NCI-H345 treated with DMSO at 0.1 percent for 48 hours (cell line): Measurements from ENCODE around the gene SLC29A4.
"Not testable (repeated sequence)": the region's sequence is repeated elsewhere in the genome, so short reads cannot be mapped to it uniquely, and the experiment has no call there.

Experiments used
- DNase-seq: peaks from one replicate; lab custom pipeline; 2025; ENCODE audit not compliant: unreplicated experiment; lab: John Stamatoyannopoulos, UW

Gene SLC29A4

GRCh38 chr7:5295039-5296014 lies 12.6 kb downstream of the SLC29A4 start:
- no peak for DNase-seq

- no peak for DNase-seq
Observed at GRCh38 chr7:5296015-5296610, 13.4 kb downstream of the SLC29A4 start.

DNA sequence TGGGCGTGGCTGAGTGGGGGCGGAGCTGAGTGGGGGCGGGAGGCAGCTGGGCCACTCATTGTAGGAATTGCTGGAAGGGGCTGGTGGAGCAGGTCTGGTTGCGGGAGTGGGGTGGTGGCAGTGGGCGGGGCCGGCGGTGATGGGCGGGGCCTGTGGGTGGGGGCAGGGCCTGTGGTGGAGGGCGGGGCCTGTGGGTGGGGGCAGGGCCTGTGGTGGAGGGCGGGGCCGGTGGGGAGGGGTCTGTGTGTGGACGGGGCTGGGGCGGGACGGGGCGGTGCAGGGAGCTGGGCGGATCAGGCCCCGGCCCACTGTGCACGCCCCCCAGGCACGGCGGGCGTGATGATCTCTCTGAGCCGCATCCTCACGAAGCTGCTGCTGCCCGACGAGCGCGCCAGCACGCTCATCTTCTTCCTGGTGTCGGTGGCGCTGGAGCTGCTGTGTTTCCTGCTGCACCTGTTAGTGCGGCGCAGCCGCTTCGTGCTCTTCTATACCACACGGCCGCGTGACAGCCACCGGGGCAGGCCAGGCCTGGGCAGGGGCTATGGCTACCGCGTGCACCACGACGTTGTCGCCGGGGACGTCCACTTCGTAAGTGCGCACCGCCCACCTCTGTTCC lies 14.0 kb downstream of the SLC29A4 start:
- no peak for DNase-seq

DNA sequence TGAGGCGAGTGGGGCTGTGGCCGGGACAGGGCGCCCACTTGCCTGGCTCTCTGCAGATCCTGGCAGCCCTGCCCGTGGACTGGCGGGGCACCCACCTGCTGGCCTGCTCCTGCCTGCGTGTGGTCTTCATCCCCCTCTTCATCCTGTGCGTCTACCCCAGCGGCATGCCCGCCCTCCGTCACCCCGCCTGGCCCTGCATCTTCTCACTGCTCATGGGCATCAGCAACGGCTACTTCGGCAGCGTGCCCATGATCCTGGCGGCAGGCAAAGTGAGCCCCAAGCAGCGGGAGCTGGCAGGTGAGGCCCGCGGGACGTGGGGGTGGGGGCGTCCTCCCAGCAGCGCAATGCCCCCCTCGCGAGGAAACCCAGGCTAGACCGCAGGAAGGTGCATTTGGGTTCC lies 17.6 kb downstream of the SLC29A4 start:
- DNase-seq, result no peak

DNA sequence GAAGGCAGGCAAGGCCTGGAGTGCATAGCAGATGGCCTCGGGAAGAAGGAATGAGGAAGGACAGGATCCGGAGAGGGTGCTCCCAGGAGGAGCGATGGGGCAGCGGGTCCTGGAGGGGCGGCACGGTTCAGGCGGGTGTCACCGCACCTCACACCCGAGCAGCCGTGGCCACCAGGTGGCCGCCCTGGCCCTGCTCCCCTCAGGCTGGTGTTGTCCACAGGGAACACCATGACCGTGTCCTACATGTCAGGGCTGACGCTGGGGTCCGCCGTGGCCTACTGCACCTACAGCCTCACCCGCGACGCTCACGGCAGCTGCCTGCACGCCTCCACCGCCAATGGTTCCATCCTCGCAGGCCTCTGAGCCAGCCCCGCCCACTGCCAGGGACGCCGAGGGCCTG lies 19.8 kb downstream of the SLC29A4 start:
- DNase-seq, result no peak

- no peak for DNase-seq
Observed at GRCh38 chr7:5303061-5303460, 20.3 kb downstream of the SLC29A4 start.

DNA sequence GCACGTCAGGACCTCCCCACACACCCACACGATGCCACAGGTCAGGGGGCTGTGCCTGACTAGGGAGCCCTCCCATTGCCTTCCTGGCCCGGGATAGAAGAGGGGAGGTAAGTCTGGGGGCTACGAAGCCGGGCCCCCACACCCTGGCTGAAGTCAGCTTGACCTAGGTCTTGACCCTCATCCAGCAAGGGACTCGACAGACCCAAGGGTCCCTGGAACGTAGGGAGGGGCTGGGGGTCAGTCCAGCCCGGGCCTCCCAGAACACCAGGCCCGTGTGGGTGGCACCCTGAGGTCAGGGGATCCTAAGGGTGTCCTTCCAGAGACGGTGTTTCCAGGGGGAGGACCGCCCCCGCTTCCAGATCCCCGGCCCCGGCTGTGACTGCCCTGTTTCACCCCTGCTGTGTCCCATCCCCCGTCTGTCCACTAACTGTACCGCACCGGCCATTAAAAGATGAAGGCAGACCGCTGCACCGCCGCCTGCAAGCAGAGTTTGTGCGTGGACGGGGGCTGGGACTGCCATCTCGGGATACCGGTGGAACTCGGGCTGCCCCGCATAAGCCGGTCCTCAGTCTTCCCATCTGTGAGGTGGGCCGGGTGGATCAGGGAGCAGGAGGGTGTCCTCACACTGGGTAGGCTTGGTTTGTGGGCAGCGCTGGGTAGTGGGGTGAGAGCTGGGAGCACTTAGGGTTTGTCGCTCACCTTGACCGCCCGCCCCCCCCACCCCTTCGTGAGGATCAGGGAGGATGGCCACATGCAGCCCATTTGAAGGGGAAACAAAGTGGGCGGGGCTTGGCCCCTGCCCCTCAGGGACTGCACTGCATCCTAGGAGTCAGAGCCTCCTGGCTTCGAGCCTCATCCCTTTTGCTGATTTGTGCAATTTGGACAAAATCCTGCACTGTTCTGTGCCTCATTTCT lies 21.1 kb downstream of the SLC29A4 start:
- no peak for DNase-seq

DNA sequence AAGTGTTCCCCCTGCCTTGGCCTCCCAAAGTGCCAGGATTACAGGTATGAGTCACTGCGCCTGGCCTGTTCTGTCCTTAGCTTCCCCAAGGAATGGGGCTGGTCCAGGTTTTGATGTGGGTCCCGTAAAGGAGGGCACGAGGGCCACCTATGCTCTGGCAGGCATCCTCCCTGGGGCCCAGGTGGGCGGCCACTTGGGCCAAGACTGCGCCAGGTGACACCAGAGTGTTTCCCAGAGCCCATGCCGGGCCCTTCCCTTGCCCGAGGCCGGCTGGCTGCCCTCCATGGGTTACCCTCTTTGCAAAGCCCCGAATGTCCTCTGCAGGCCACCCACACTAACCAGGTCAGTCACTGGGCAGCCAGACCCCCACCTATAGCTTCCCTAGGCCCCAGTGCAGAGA lies 22.3 kb downstream of the SLC29A4 start:
- DNase-seq, result not testable (repeated sequence)

DNA sequence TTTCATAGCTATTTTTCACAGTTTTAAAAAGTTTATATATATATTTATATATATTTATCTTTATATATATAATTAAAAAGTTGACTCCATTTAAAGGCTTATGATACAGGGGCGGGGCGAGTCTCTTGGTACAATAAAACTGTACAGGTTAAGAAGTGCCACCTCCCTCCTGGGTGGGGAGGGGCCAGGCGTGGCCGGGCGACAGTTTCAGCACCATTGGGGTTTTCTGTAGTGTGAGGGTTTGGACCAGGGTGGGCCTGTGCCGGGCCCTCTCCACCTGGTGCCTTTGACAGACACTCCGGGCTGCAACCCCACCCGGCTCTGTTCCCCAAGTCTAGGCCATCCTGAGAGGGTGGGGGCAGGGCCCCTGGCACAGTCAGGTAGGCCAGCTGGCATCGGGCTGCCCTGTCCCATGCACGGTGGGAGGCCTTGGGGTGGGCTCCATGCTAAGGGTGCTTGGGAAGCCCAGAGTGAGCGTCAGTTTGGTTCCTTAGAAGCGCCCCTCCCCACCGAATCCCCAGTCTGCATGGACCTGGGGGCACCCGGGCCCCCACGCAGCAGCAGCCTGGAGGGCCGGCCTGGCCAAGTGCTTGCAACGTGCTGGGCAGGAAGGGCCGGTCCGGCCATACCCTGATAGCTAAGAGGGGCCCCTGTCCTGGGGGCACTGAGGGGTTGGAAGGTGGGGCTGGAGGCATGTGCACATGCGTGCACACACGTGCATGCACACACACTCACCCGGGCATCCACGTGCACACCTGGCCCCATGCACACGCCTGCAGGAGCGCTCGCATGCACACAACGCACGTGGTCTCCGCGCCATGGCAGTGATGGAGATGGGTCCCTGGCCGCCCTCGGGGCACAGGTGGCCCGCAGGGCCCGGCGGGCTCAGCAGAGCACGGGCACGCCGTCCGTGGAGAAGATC lies 24.7 kb downstream of the SLC29A4 start:
- not testable (repeated sequence) for DNase-seq

GRCh38 chr7:5309146-5309545 lies 26.4 kb downstream of the SLC29A4 start:
- no peak for DNase-seq

DNA sequence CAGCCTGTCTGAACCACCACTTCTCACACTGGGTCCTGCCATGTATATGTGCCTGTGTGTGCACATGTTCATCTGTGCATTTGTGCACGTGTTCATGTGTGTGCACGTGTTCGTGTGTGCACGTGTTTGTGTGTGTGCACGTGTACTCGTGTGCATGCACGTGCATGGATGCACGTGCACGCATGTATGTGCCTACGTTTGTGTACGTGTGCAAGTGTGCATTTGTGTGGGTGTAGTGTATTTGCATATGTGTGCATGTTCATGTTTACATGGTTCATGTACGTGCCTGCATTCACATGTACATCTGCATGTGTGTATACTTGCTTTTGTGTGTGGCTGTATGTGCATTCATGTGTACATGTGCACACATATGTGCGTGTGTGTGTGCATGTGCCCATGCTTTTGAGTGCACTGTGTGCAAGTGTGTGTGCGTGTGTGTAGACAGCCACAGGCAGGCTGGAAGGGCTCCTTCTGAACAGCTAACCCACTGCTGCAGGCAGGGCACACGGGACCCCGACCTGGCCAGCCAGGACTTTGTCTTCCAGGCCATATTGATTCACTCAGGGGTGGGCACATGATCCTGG lies 28.2 kb downstream of the SLC29A4 start:
- no peak for DNase-seq

DNA sequence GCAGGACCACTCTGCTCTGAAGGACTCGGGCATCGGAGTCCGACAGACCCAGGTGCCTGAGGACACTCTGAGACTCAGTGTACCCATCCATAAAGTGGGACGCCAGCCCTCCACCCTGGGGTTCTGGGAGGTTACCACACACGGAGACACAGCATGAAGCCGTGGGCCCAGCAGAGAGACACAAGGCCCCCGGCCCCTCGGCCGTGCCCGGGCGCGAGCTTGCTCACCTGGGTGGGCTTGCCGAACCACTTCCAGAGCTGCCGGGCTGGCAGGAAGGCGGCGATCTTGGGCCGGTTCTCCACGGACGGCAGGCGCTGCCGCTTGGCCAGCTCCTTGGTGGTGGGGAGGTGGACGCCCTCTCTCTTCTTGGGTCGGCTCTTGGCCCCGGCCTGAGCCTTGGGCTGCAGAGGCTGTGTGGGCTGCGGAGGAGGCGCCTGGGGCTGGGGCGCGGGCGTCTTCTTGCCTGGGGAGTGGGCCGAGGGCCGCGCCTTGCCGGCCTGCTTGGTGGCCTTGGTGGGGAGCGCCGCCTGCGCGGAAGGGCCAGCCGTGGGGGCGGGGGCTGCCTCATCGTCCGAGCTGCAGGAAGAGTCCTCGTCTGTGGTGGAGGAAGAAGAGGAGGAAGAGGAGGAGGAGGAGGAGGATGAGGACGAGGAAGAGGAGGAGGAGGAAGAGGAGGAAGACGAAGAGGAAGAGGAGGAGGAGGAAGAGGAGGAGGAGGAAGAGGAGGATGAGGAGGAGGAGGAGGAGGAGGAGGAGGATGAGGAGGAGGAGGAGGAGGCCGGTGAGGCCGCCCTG lies 29.7 kb downstream of the SLC29A4 start:
- DNase-seq, result not testable (repeated sequence)

GRCh38 chr7:5313076-5313885 lies 30.5 kb downstream of the SLC29A4 start:
- not testable (repeated sequence) for DNase-seq

- DNase-seq, result no peak
Observed at GRCh38 chr7:5314864-5315263, 32.1 kb downstream of the SLC29A4 start.

DNA sequence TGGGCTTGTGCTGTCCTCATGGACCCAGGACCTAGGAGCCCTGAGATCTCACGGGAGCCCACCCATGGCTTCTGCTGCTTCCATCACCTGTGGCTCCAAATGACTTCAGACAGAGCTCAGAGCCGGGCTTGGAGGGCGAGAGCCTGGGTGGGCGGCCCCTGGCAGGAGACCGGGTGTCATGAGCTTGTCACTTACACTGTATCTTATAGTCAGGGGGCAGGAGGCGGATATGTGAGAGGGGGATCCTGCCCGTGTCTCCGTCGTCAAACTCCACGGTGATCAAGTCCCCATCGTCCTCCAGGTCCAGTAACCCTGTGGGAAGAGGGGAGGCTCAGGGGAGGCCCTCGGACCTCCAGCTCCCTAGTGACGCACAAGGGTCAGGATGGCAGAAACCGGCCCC lies 33.0 kb downstream of the SLC29A4 start:
- DNase-seq, result no peak

DNA sequence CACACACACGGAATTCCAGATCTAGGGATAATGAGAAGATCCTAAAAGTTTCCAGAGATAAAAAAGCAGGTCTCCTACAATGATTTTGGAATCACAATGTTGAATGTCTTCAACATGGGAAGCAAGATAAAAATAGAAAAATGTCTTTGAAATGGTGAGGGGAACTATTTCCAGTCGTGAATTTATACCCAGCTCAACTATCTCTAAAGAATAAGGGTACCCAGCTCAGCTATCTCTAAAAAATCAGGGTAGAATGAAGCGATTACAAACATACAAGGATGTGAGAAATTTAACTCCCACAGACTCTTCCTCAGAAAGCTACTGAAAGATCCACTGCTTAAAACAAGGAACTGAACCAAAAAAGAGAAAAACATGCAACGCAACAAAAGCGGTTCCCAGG lies 35.9 kb downstream of the SLC29A4 start:
- not testable (repeated sequence) for DNase-seq

GRCh38 chr7:5320391-5320790 lies 37.6 kb downstream of the SLC29A4 start:
- no peak for DNase-seq
